Stimulated activated CD8-positive, alpha-beta memory T cell treated with anti-CD3 and anti-CD28 coated beads, Interleukin-15, amount 100 ng/mL, for 48 hours (primary cell): Measurements from ENCODE around the gene E2F2.

ENCODE experiments used
- DNase-seq, 2 donors: peaks; one replicate each; pipeline ENCODE4 v3.0.0-alpha.2; 2020; ENCODE audit warnings: low read depth in 2 of 2

E2F2 gene

GRCh38 chr1:23461050-23461449 is 70.0 kb downstream of the E2F2 start:
- DNase-seq, result no peak

- DNase-seq, result no peak
Observed at GRCh38 chr1:23460519-23460918, 70.5 kb downstream of the E2F2 start.

- DNase-seq, result no peak
Observed at GRCh38 chr1:23459338-23459757, 71.7 kb downstream of the E2F2 start.
